HG03469 (cell line): ENCODE data around the gene ST8SIA1.

Experiments used
- ATAC-seq: cut with Tn5 transposase; IDR thresholded peaks from one replicate; pipeline ENCODE4 v1.9.1; 2021; ENCODE audit warnings: mild to moderate bottlenecking, moderate library complexity, moderate number of reproducible peaks; ENCODE audit not compliant: unreplicated experiment

The ST8SIA1 gene

DNA sequence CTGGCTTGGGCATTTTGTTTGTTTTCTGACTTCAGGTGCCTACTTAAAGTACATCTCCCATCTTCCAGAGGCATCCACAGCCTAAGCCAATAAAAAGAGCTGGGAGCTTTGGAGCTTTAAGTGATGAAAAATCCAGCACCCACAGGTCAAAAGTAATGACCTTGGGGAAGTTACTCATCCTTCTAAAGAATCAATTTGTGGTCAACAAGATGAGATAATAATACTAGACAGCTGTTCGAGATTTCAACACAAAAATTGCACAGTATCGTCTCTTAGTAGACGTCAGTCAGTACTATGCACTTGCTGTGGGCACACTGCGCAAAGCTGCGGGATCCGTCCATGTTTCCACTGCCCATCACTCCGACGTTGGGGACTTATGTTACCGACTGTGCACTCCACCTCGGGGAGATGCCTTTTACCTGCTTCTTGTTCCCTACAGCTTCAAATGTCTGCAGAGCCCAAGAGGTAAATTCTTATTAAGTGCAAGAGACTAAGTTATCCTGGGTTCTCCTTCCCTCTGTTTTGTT lies 1.3 kb downstream of the ST8SIA1 start:
- no peak for ATAC-seq

DNA sequence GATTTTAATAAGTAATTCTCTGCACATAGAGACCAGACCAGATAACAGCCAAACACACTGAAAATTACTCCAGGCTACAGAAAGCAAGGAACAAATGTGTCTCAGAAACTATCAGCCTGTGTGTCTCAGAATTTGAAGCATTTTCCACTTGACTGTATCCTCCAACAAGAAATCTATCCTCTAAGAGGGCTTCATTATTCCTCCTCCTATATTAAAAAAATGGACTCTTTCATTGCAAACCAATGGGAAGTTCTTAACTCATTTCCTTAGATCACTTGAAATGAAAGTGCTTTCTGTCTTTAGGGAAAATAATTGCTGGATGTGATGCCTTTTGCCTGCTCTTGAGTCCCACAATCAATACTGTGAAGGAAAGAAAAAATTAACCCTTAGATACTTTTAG lies 2.3 kb downstream of the ST8SIA1 start:
- no peak for ATAC-seq

DNA sequence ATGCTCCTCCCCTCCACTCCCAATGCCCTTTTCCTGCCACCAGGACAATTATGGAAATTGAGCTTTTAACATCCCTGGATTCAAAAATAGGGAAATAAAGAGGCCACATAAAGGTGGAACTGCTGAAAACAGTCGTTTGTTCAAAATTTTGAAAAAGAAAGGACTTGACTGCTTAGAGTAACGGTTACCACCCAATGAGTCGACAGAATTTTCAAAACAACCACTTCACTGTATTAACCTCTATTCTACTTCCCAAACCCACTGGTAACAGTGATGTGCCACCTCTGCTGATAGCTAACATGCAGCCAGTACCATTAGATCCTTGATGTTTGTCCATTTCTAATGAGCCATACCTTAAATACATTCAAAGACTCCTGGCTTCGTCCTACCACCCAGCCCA lies 4.9 kb downstream of the ST8SIA1 start:
- ATAC-seq, result no peak

DNA sequence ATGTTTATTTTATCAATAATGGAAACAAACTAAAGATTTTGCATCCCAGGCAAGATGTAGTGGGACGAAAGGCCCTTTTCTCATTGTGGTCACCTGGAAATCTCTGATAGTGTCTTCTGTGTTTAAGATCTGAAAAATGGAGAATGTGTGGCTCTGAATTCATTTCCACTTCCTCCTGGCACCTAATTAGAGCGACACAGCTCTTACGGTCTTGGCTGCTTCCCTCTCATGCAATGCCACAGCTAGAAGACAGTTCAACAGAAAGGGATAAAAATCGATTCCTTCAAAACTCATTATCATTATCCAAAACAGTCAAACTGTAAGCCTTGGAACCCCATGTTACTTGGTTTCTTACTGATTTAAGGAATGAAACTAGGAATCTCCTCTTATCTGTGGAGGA lies 9.3 kb downstream of the ST8SIA1 start:
- no peak for ATAC-seq

DNA sequence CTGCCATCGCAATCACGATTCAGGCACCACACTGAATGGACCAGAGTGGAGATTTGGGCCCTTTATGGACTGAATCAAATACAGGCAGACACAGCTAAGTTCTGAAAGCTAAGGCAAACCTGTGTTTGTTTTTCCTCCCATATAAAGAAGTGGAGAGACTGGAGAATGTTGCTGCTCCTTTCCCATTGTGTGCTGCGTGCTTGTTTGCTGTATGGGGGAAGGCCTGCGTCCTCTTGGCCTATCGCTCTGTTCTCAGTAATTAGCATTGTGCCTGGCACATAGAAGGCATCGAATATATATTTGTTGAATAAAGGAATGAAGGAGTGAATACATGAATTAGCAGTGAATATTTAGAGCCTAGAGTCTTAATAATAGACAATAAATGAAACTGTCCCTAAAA lies 12.4 kb downstream of the ST8SIA1 start:
- no peak for ATAC-seq

DNA sequence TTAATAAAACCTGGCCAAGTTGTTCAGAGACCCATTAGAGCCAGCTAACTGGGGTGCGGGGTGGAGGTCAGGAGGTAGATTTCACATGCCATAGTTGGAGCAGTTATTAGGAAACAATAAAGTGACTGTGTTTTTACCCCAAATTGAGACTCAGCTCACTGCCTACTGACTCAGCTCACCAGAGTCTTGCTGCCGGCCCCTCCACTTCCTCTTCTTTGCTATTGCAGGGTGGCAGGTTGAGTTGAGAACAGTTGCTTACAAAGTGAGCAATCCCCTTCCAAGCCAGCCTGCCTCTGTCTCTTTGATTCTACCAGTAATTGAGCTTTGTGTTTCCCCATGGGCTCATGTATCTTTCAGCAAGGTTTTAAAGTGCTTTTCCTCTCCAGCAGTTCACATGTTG lies 12.9 kb downstream of the ST8SIA1 start:
- ATAC-seq, result no peak

DNA sequence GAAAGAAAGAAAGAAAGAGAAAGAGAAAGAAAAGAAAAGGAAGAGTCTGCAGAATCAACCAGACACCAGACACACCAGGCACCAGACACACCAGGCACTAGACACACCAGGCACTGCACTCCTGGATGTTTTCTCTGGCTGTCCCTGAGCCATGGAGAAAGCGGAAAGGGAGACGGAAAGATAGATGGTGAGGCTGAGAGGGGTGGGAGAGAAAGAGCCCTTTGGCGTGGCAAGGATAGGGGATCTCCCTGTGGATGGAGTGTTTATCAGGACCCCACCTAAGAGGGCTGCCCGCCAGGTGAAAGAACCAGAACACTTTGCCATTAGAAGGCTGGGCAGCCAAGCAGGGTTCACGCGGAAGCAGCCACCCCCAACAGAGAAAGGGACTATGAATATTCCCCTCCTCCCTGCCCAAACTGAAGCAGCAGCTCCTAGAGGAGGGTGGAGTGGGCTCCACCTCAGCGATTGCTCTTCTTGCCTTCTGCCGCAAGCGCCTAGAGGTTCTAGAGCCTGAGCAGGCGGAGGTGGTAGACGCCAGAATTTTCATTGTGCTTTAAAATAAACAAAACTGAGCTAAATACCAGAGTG lies 13.4 kb downstream of the ST8SIA1 start:
- no peak for ATAC-seq

DNA sequence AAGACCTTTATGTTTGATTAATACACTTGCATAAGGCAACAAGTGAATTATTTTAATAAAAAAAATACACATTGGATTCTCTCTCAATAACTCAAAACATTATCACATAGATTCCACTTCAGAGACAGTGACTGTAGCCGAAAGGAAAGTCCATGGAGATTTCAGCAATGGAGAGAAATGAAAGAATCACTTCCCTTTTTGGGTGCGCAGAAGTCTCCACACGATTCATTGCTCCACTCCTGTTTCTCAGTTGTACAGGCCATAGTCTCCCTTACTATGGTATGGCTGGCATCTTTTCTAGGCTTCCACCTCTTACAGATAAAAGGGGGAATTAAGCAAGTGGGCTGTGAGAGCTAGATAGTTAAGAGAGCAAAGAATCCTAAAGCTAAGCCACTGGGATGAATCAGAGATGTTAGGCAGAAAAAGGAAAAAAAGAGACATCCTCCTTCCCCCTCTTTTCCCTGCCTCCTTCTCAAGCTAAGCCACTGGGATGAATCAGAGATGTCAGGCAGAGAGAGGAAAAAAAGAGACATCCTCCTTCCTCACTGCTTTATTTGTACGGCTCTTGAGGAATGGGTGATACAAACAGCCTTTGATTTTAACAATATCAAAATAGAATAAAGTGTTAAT lies 16.3 kb downstream of the ST8SIA1 start:
- ATAC-seq, result no peak

DNA sequence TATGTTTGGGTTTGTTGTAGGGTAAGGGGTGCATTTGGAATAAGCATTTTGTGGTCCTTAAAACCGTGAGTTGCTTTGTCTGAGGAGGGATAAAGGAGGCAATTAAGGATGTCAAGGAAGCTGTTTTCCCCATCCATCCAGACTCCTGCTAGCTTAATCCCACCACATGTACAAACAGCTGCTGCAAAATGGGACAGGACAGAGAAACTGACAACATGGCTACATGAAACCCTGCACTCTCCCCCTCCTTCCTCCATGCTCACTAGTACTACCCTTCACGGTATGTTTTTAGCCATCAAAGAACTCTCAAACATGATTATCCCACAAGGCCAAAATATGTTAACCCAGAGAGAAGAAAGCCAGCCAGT lies 20.6 kb downstream of the ST8SIA1 start:
- no peak for ATAC-seq

DNA sequence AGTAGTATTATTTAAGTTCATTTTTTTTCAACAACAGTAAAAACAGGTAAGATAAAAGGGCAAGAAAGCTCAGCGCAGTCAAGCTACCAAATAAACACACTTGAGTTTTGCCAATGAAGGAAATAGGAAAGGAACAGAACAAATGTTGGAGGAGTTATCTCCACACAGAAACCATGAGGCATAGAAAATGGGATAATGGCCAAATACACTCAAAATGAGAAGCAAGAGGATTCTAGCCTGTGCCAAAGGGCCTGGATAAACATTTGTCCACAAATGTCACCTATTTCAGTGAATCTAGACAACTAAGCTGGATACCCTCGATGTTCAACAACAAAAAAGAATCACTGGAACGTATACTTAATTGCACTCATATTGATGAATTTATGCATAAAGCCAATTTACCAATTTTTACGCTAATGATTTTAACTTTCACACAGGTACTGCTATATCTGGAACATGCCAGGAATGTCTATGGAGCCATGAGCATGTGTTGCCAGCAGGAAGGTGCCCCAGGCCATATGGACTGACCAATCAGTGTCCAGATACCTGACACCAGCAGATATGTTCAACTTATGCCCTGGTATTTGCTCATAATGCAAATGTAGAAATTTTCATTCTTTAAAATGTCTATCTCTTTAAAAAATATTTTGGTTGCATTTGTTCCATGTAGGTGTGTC lies 21.1 kb downstream of the ST8SIA1 start:
- no peak for ATAC-seq

DNA sequence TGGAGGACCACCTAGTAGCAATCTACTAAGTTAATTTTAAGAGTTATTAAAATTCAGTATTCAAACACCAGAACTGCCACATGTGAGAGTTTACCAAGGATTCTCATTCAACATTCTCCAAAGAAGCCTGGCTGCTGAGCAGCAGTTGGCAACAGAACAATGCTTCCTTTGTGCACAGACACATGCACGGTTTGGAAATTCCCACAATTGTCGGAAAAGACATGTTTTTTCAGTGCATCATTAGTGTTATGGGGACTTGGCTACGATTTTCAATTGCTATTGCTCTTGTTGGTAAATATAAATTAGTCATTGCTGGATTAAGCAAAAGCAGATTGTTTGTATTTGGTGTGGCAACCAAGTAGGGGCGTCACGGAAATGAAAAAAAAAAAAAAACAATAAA lies 22.2 kb downstream of the ST8SIA1 start:
- no peak for ATAC-seq

DNA sequence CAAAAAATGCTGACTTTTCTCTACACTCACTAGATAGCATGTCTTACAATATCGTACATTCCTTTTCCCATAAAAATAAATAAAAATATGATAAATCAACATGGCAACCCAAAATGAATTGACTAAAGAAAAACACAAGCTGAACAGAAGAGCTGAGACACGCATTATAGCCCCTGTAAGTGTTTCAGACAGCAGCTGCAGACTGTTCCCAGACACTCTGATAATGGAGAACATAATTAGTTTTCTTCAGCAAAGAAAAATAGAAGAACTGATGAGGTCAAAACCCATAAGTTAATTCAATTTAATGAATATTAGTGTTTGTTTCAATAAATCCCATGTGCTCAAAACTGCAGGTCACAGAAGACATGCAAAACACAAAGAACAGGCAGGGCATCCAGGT lies 23.8 kb downstream of the ST8SIA1 start:
- ATAC-seq, result no peak

DNA sequence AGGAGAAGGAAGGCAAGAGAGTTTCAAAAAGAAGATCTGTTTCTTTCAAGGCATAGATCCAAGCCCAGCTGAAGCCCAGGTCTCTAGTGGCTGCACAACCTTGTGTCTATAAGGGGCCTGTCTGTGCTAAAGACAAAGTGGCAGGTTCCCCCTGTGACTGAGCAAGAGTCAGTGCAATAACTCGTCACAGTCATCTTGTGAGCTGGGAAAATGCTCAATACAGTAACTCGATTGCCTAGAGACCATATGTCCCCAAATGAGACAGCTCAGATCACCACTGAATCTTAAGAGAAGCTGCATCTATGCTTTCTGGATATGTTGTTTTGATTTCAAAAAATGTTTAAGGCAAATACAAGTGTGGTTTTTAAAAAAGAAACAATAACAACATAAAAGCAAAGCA lies 24.2 kb downstream of the ST8SIA1 start:
- ATAC-seq, result no peak

DNA sequence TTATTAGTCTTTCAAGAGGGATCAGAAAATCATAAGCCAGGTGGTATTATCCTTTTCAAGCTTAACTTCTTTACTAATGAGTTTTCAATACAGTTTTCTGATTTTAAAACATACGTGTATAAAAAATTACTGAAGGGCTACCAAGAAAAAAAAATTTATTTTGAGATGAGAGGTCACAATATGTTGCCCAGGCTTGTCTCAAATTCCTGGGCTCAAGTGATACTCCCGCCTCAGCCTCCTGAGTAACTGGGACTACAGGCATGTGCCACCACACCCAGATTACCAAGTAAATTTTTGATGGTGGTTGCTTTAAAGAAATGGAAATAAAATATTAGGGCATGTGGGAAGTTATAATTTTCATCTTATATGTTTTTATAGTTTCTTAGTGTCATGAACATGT lies 26.7 kb downstream of the ST8SIA1 start:
- ATAC-seq, result no peak

DNA sequence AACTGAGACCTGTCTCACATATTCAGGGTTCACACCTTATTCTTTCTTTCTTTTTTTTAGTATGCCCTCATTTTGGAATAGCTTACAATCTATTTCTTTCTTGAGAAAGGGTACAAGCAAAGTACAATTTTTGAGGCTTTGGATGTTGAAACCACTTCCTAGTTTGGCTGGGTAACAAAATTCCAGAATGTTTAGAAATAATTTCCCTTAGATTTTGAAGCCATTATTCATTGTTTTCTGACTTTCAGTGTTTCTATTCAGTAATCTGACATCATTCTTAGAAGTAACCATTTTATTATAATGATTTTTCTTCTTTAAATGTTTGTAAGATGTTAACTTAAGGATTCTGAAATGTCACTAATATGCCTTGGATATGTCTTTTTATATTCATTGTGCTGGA lies 28.2 kb downstream of the ST8SIA1 start:
- ATAC-seq, result no peak

DNA sequence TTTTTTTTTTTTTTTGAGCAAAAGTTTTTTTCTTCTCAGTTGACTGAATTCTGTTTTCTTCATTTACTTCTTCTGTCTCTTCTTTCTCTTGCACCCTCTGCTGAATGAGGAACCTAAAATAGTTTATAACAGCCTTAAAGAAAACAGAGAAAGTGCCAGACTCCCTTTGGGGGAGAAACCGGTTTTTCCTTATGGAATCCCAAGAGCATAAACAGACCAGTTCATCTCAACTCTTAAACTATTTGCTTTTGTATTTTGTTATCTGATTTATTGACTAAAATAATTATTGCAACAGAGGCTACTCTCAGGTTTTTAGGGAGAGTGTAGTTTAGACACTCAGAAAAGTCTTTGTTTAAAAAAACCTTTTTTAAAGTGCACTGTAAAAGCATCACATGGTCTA lies 30.2 kb downstream of the ST8SIA1 start:
- ATAC-seq, result no peak

DNA sequence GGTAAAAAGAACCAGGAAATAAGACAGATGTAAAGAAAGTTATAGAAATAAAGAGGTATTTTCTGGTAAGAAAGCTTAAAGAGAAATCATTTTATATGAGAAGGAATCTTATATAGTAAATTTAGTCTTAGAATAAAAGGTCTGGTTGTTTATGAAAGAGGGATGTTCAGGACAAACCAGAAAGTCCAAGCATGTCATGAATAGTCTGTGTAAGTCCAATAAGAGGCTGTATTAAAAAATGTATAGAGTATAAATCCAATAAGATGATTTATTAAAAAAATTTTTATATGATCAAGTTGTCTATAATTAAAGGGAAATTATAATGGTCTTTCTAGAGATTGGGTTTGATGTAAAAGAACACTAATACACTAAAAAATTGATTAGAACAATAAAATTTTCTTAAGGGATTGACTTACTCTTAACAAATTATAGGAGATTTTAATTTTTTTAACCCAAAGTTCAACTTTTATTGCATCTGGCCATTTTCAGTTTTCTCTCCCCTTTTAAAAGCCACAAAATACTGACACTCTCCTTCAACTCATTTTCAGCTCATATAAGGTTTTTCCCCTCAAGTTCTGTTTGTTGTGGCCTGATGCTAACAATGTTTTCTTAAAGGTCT lies 35.1 kb downstream of the ST8SIA1 start:
- ATAC-seq, result no peak

DNA sequence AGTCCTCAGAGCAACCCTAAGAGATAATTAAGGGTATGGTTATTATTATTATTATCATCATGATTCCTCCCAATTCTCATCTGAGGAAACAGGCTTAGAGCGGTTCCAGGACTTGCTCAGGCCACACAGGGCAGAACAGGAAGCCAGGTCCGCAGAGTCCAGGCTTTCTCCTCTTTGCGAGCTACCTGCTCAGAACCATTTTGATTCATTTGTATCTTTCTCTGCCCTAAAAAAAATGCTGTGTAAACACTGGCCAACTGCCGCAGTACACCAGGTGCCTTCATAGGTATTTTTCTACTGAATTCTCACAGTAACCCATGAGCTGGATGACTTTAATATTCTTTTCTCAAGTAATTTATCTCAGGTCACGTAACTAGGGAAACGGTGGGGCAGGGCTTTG lies 45.3 kb downstream of the ST8SIA1 start:
- ATAC-seq, result no peak

DNA sequence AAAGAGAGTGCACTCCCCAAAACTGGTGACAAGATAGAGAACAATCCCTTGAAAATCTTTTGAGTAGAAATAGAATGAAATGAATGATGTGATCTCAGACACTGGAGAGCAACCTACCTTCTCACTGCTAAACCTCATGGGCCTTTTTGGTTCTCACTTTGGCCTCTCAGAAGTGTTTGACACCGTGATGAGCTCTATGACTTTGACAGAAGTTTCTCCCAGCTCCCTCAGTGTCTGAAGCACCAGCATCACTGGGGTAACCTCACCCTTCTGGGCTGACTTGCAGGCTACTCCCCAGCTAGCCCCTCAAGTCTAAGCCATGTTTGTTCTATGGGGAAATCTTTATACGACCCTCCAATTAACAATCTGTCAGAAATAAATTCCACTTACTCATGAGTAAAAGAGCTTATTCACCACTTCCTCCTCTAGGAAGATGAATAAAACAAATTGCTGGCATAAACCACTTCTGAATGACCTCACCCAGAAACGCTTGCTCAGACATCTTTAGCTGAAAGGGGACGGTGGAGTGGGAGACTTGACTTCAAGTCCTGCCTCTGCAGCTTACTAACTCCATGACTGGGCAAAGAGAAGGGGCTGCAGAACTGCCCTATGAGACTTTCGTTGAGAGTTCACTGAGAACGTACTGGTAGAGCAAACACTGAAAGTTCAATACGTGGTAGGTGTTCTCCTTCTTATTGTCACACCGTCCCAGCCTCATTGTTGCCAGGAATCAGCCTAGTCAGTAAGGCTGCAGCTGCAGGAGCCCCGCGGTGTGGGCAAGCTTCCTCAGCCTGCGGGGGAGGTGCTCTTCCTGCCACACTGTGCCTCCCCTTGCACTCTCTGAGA lies 46.5 kb downstream of the ST8SIA1 start:
- ATAC-seq, result no peak

DNA sequence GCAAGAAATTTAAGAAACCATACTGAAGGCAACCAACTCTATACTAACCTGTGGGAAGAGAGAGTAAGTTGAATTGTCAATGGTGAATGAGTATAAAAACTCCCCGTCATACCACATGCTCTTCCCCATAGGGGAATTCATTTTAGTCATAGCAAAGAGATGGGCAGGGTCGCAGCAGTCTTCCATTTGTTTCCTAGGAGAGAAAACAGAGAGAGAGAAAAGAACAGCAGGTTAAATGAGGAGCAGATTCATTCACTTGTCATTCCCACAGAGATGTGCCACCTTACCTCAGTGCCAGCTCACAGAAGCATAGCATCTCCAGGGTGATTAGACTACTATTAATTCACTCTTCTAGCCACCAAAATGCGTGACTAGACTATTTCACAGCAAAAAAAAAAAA lies 47.4 kb downstream of the ST8SIA1 start:
- ATAC-seq, result no peak

DNA sequence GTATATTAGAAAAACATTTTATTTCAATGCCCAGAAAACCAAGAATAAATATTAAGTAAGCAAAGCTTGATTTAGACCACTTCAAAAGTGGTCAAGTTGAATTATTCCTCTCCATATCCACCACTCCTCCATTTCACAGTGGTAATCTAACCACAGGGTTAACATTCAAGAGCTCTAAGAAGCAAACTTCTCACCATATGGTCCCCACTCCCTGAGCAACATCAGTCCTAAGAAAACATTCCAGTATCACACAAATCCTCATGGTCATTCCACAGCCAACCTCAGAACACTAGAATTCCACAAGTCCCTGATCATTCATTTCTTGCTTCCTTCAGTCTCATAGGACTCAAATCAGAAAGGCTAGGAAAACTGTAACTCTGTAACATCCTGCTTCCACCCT lies 47.9 kb downstream of the ST8SIA1 start:
- no peak for ATAC-seq
